NCI-H2227 treated with DMSO at 0.1 percent for 48 hours (cell line): ENCODE results near the gene IL1RAP.

Experiments used
- DNase-seq: peaks from one replicate; lab custom pipeline; 2025; lab: John Stamatoyannopoulos, UW

Gene IL1RAP

GRCh38 chr3:190542846-190543245, 29.0 kb downstream of the IL1RAP start:
- no peak for DNase-seq

- DNase-seq = no peak
Measured at GRCh38 chr3:190543671-190544070, 29.8 kb downstream of the IL1RAP start.

- DNase-seq = no peak
Measured at GRCh38 chr3:190545191-190545590, 31.3 kb downstream of the IL1RAP start.

GRCh38 chr3:190546881-190547510, 33.1 kb downstream of the IL1RAP start:
- DNase-seq = no peak

- DNase-seq = no peak
Measured at GRCh38 chr3:190548031-190548656, 34.3 kb downstream of the IL1RAP start.

- DNase-seq = no peak
Measured at GRCh38 chr3:190552021-190552420, 38.1 kb downstream of the IL1RAP start.

- DNase-seq = no peak
Measured at GRCh38 chr3:190552969-190553759, 39.3 kb downstream of the IL1RAP start.

GRCh38 chr3:190554197-190554596, 40.3 kb downstream of the IL1RAP start:
- no peak for DNase-seq

GRCh38 chr3:190556351-190556750, 42.5 kb downstream of the IL1RAP start:
- DNase-seq = no peak

- DNase-seq = no peak
Measured at GRCh38 chr3:190557296-190557695, 43.4 kb downstream of the IL1RAP start.

GRCh38 chr3:190558316-190558715, 44.4 kb downstream of the IL1RAP start:
- no peak for DNase-seq

GRCh38 chr3:190558796-190559195, 44.9 kb downstream of the IL1RAP start:
- no peak for DNase-seq

GRCh38 chr3:190560013-190560895, 46.4 kb downstream of the IL1RAP start:
- no peak for DNase-seq

- no peak for DNase-seq
Measured at GRCh38 chr3:190562866-190563510, 49.1 kb downstream of the IL1RAP start.

- DNase-seq = no peak
Measured at GRCh38 chr3:190564175-190564574, 50.3 kb downstream of the IL1RAP start.

GRCh38 chr3:190566043-190566933, 52.4 kb downstream of the IL1RAP start:
- no peak for DNase-seq

- no peak for DNase-seq
Measured at GRCh38 chr3:190568036-190568435, 54.2 kb downstream of the IL1RAP start.

GRCh38 chr3:190574473-190574872, 60.6 kb downstream of the IL1RAP start:
- DNase-seq = no peak

- DNase-seq = no peak
Measured at GRCh38 chr3:190575437-190576185, 61.7 kb downstream of the IL1RAP start.

GRCh38 chr3:190577225-190577624, 63.3 kb downstream of the IL1RAP start:
- DNase-seq = no peak
